Fibroblast of villous mesenchyme (primary cell): ENCODE measurements around the gene TBC1D22A. TPM values are rescaled to one million over a fixed set of nuclear protein-coding genes. Genes with fewer than 3 reads are reported as not detected.

Experiments
- DNase-seq: peaks from one replicate; pipeline ENCODE4 v3.0.0-alpha.2; 2010; ENCODE audit warnings: low read depth
- H3K4me3 ChIP-seq: 2 replicates; pipeline ENCODE4 v1.5.1; 2011; ENCODE audit warnings: low read depth, mild to moderate bottlenecking, low read length
- total RNA-seq: library from RNA; depleted of rRNA; stranded (reverse); fragments of >200 nt; gene quantifications from 2 replicates; pipeline ENCODE4 v1.2.3, GENCODE V29; 2012
- TF ChIP-seq, protein P1 (sequence below): IDR thresholded peaks from 2 replicates; pipeline ENCODE4 v1.5.1; 2012; ENCODE audit warnings: low read depth, mild to moderate bottlenecking, low read length; ENCODE audit not compliant: insufficient read depth

The TBC1D22A gene
- total RNA-seq, 1 donor: 12.5 TPM

DNA sequence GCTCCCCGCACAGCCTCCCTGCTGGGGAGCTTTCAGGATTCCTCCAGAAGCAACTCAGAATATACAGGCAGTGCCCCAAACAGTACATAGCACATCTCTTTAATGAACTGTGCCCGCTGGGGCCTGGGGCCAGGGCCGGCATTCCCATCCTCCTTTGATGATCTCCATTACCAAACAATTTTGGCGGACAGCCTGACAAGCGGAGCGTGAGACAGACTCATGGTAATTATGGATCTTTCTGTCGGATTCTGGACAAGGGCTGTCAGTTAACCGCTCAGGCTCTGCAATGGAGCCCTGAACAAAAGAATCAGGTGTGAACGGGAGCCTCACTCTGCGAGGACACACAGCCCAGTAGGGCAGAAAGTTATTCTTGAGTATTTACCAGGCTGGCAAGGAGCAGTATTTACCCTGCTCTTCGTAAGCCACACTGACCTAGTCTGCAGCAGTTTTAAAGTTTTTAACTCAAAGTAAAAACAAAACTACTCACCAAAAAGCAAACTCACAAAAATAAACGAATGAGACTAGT is 174.0 kb downstream of the TBC1D22A start:
- TF ChIP-seq, protein P1, sequence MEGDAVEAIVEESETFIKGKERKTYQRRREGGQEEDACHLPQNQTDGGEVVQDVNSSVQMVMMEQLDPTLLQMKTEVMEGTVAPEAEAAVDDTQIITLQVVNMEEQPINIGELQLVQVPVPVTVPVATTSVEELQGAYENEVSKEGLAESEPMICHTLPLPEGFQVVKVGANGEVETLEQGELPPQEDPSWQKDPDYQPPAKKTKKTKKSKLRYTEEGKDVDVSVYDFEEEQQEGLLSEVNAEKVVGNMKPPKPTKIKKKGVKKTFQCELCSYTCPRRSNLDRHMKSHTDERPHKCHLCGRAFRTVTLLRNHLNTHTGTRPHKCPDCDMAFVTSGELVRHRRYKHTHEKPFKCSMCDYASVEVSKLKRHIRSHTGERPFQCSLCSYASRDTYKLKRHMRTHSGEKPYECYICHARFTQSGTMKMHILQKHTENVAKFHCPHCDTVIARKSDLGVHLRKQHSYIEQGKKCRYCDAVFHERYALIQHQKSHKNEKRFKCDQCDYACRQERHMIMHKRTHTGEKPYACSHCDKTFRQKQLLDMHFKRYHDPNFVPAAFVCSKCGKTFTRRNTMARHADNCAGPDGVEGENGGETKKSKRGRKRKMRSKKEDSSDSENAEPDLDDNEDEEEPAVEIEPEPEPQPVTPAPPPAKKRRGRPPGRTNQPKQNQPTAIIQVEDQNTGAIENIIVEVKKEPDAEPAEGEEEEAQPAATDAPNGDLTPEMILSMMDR: no peak
- no peak overlapping the region for H3K4me3 ChIP-seq
- DNase-seq: no peak

DNA sequence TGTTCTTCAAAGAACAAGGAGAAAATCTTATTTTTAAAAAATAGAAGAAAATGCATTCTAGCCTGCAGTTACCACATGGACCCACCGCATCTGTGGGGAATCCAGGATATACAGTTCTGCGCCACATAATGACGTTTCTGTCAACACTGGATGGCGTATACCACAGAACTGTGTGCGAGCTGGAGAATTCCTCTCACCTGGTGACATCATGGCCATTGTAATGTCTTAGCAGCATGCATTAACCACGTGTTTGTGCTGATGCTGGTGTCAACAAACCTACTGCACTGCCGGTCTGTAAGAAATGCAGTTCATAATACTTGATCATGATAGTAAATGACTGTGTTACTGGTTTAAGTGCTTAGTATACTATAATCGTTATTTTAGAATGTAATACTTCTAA is 174.7 kb downstream of the TBC1D22A start:
- DNase-seq: no peak
- TF ChIP-seq, protein P1: no peak

DNA sequence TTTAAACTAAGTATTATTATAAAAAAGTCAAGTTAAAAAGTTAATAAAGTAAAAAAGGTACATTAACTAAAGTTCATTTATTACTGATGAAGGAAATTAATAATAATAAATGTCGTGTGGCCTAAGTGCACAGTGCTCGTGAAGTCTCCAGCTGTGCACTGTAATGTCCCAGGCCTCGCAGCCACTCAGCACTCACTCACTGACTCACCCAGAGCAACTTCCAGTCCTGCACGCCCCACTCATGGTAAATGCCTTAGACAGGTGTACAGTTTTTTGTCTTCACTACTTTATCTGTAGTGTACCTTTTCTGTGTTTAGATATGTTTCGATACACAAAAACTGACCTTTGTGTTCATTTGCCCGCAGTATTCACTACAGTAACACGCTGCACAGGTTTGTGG is 175.5 kb downstream of the TBC1D22A start:
- no peak overlapping the region for H3K4me3 ChIP-seq
- TF ChIP-seq, protein P1: no peak
- no peak for DNase-seq

More for the DNA sequence above, 174.7 kb downstream of the TBC1D22A start:
- no peak overlapping the region for H3K4me3 ChIP-seq

DNA sequence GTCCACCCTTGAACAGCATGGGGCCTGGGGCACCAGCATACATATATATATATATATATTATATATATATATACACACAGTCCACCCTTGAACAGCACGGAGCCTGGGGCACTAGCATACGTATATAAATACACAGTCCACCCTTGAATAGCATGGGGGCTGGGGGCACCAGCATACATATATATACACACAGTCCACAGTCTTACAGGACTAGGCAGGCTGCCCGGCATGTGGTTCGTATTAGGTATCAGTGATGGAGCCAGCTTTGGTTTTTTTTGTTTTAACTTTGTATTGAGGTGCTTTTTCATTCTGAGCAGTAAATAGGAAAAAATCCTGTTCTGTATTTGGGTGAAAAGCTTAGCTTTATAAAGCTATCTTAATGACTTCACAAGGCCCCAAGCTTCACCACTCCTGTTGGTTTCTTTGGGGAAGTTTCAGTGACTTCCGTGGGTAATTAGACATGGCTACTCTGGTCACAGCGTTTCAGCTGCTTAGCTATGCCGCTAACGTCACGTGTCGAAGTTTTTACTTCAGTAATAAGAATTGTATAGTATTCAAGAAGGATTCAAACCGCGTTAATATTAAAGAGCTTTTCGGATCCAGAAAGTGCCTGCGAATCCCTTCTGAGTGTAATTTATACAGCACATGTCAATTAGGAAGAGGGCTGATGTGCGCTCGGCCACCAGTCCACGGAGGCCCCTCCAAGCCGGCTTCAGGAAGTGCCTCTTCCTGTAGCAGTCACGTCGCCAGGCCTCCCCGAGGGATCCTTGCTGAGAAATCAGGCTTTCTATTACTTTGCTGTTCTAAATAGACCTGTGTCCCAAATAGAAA is 179.7 kb downstream of the TBC1D22A start:
- no peak overlapping the region for H3K4me3 ChIP-seq
- DNase-seq: no peak
- TF ChIP-seq, protein P1: no peak

DNA sequence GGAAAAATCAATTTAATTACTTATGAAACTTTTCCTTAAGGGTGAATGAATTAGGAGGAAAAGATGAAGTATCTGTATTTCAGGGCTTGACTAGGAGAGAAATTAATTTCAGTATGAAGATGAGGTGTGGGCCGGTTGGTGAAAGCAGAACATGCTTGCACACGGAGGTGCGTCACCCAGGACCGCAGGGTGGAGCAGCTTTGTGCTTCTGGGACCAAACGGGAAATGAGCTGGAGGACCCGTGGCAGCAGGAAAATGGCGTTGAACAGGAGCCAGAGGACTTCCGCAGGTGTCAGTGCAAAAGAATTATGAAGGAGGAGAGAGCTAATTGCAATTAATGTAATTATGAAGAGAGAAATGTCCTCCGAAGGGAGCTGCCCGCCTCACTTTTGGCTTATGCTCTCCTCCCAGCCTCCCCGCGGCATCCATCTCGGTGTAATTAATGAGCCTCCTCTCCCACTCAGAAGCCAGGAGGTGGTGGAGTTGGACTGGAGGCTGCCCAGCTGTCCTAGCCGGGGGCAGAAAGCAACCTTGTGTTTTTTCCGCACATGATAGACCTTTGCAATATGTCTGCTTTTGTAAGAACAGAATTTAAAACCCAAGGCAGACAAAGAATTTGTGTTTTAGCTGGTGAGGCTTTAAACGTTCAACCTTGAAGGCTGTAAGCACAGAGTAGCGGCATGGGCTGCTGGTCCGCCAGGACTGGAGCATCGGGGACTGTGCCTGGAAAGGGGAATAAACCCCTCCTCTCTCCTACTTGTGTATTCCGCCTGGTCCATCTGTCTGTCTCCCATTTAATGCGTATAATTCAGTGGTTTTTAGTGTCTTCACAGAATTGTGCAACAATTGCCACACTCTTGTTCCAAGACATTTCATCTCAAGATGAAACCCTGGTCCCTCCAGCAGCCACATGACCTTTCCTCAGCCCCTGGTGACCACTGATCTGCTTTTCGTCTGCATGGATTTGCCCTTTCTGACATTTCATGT is 180.6 kb downstream of the TBC1D22A start:
- TF ChIP-seq, protein P1: no peak
- DNase-seq: no peak
- no peak overlapping the region for H3K4me3 ChIP-seq

DNA sequence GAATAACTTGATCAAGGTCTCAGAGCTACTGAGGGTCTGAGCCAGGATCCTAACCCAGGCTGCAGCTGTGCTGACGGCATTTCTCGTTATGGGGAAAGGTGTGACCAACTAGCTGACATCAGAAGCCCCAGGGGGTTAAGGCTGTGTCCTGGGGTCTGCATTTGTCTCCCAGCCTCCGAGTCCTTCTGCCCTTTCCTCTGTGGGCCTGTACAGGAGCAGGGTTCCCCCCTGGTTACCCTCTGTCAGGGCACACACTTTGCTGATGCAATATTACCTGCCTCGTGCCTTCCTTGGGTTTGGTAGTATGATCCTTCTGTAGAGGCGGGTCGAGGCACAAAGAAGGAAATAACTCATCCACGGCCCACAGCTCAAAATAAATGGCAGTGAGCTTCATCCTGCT is 183.0 kb downstream of the TBC1D22A start:
- DNase-seq: no peak
- TF ChIP-seq, protein P1: no peak

More for the DNA sequence above, 183.0 kb downstream of the TBC1D22A start:
- no peak overlapping the region for H3K4me3 ChIP-seq
